Activated T-cell treated with anti-CD3 and anti-CD28 coated beads, Interleukin-2, amount 50 U/mL, for 4 hours (primary cell): Measurements from ENCODE around the gene DAAM1. TPM values are rescaled to one million over a fixed set of nuclear protein-coding genes. Genes with fewer than 3 reads are reported as not detected.

Experiments used
- ATAC-seq, 2 donors: fragments of 200-7000 bp; cut with Tn5 transposase; one replicate each; pipeline ENCODE4 v1.10.0; 2021
- DNase-seq: peaks from one replicate; pipeline ENCODE4 v3.0.0-alpha.2; 2020
- H3K27me3 Mint-ChIP-seq: one replicate; pipeline ENCODE4 v1.8.0; 2021; ENCODE audit warnings: low read depth, mixed read lengths
- H3K36me3 Mint-ChIP-seq: one replicate; pipeline ENCODE4 v1.8.0; 2022; ENCODE audit warnings: mixed read lengths; ENCODE audit not compliant: insufficient read depth
- H3K4me1 Mint-ChIP-seq: one replicate; pipeline ENCODE4 v1.8.0; 2021; ENCODE audit warnings: low read depth, mixed read lengths
- H3K4me3 Mint-ChIP-seq: one replicate; pipeline ENCODE4 v1.8.0; 2021; ENCODE audit warnings: mild to moderate bottlenecking, moderate library complexity, mixed read lengths
- H3K9me3 Mint-ChIP-seq: one replicate; pipeline ENCODE4 v1.8.0; 2021; ENCODE audit warnings: mixed read lengths
- total RNA-seq, 3 donors: library from RNA; stranded (reverse); gene quantifications; one replicate each; pipeline ENCODE4 v1.2.1, GENCODE V29; 2021

Gene DAAM1
- total RNA-seq, 3 donors from 2014 or later: 4.5 to 6.0 (median 5.2) TPM

- peaks cover 15% of the 10 kb centered on the region for H3K4me1 Mint-ChIP-seq
- no peaks in the 10 kb centered on the region for H3K9me3 Mint-ChIP-seq
- no peaks in the 10 kb centered on the region for H3K36me3 Mint-ChIP-seq
- no peak overlapping the region for H3K4me3 Mint-ChIP-seq
- DNase-seq (no peak), ATAC-seq (no peak)
- no peaks in the 10 kb centered on the region for H3K27me3 Mint-ChIP-seq
Measured at GRCh38 chr14:59305836-59306555, 117.5 kb downstream of the DAAM1 start.

- H3K36me3 Mint-ChIP-seq: no peaks in the 10 kb centered on the region
- no peaks in the 10 kb centered on the region for H3K9me3 Mint-ChIP-seq
- H3K27me3 Mint-ChIP-seq: no peaks in the 10 kb centered on the region
- no peak for DNase-seq
- H3K4me3 Mint-ChIP-seq: no peak overlapping the region
- peaks cover 8% of the 10 kb centered on the region for H3K4me1 Mint-ChIP-seq
- no peak for ATAC-seq
Measured at GRCh38 chr14:59306775-59307174, 118.3 kb downstream of the DAAM1 start.

- H3K4me1 Mint-ChIP-seq: peaks cover 4% of the 10 kb centered on the region
- peaks cover 3% of the 10 kb centered on the region for H3K36me3 Mint-ChIP-seq
- no peak for ATAC-seq
- H3K9me3 Mint-ChIP-seq: no peaks in the 10 kb centered on the region
- no peak overlapping the region for H3K4me3 Mint-ChIP-seq
- DNase-seq: no peak
- no peaks in the 10 kb centered on the region for H3K27me3 Mint-ChIP-seq
Measured at GRCh38 chr14:59308086-59308485, 119.6 kb downstream of the DAAM1 start.

GRCh38 chr14:59308673-59309072 is 120.2 kb downstream of the DAAM1 start:
- Mint-ChIP-seq H3K9me3 (no peaks in the 10 kb centered on the region), H3K36me3 (peaks cover 3% of the 10 kb centered on the region), H3K4me3 (no peak overlapping the region), H3K4me1 (peaks cover 4% of the 10 kb centered on the region), H3K27me3 (no peaks in the 10 kb centered on the region)
- DNase-seq: no peak
- no peak for ATAC-seq

GRCh38 chr14:59309291-59309900 is 120.9 kb downstream of the DAAM1 start:
- peaks cover 4% of the 10 kb centered on the region for H3K4me1 Mint-ChIP-seq
- no peak for DNase-seq
- no peak for ATAC-seq
- H3K9me3 Mint-ChIP-seq: no peaks in the 10 kb centered on the region
- no peaks in the 10 kb centered on the region for H3K27me3 Mint-ChIP-seq
- no peak overlapping the region for H3K4me3 Mint-ChIP-seq
- H3K36me3 Mint-ChIP-seq: peaks cover 3% of the 10 kb centered on the region

- H3K9me3 Mint-ChIP-seq: no peaks in the 10 kb centered on the region
- DNase-seq (no peak), ATAC-seq (no peak)
- H3K27me3 Mint-ChIP-seq: no peaks in the 10 kb centered on the region
- no peak overlapping the region for H3K4me3 Mint-ChIP-seq
- peaks cover 3% of the 10 kb centered on the region for H3K36me3 Mint-ChIP-seq
- peaks cover 4% of the 10 kb centered on the region for H3K4me1 Mint-ChIP-seq
Measured at GRCh38 chr14:59310633-59311032, 122.2 kb downstream of the DAAM1 start.

- Mint-ChIP-seq H3K4me3 (no peak overlapping the region), H3K9me3 (no peaks in the 10 kb centered on the region), H3K4me1 (peaks cover 1% of the 10 kb centered on the region)
Measured at GRCh38 chr14:59311723-59312122, 123.3 kb downstream of the DAAM1 start.

GRCh38 chr14:59313144-59313651 is 124.7 kb downstream of the DAAM1 start:
- H3K27me3 Mint-ChIP-seq: no peaks in the 10 kb centered on the region
- no peak overlapping the region for H3K4me3 Mint-ChIP-seq
- H3K9me3 Mint-ChIP-seq: no peaks in the 10 kb centered on the region
- ATAC-seq (no peak), DNase-seq (no peak)
- H3K4me1 Mint-ChIP-seq: no peaks in the 10 kb centered on the region
- peaks cover 3% of the 10 kb centered on the region for H3K36me3 Mint-ChIP-seq

More at GRCh38 chr14:59311723-59312122, 123.3 kb downstream of the DAAM1 start:
- DNase-seq (no peak), ATAC-seq (no peak)
- Mint-ChIP-seq H3K27me3 (no peaks in the 10 kb centered on the region), H3K36me3 (peaks cover 3% of the 10 kb centered on the region)

GRCh38 chr14:59313658-59314608 is 125.5 kb downstream of the DAAM1 start:
- Mint-ChIP-seq H3K9me3 (no peaks in the 10 kb centered on the region), H3K27me3 (no peaks in the 10 kb centered on the region), H3K36me3 (peaks cover 3% of the 10 kb centered on the region), H3K4me3 (no peak overlapping the region), H3K4me1 (no peaks in the 10 kb centered on the region)
- ATAC-seq (no peak), DNase-seq (no peak)

GRCh38 chr14:59314953-59315599 is 126.6 kb downstream of the DAAM1 start:
- ATAC-seq: no peak
- Mint-ChIP-seq H3K27me3 (no peaks in the 10 kb centered on the region), H3K4me3 (no peak overlapping the region), H3K36me3 (peaks cover 3% of the 10 kb centered on the region), H3K9me3 (no peaks in the 10 kb centered on the region), H3K4me1 (no peaks in the 10 kb centered on the region)
- DNase-seq: no peak

- DNase-seq (no peak), ATAC-seq (no peak)
- Mint-ChIP-seq H3K4me1 (peaks cover 1% of the 10 kb centered on the region), H3K36me3 (peaks cover 7% of the 10 kb centered on the region), H3K27me3 (no peaks in the 10 kb centered on the region), H3K4me3 (no peak overlapping the region), H3K9me3 (no peaks in the 10 kb centered on the region)
Measured at GRCh38 chr14:59316151-59316830, 127.8 kb downstream of the DAAM1 start.

- peaks cover 1% of the 10 kb centered on the region for H3K4me1 Mint-ChIP-seq
- H3K9me3 Mint-ChIP-seq: no peaks in the 10 kb centered on the region
- DNase-seq: no peak
- H3K27me3 Mint-ChIP-seq: no peaks in the 10 kb centered on the region
- ATAC-seq: no peak
- H3K36me3 Mint-ChIP-seq: peaks cover 7% of the 10 kb centered on the region
- no peak overlapping the region for H3K4me3 Mint-ChIP-seq
Measured at GRCh38 chr14:59317346-59317745, 128.9 kb downstream of the DAAM1 start.

GRCh38 chr14:59317798-59318505 is 129.5 kb downstream of the DAAM1 start:
- Mint-ChIP-seq H3K9me3 (no peaks in the 10 kb centered on the region), H3K36me3 (peaks cover 6% of the 10 kb centered on the region), H3K27me3 (no peaks in the 10 kb centered on the region), H3K4me1 (peaks cover 1% of the 10 kb centered on the region), H3K4me3 (no peak overlapping the region)
- DNase-seq: no peak
- no peak for ATAC-seq
